ENCODE measurements around the gene CNTN1. TPM values are rescaled to one million over a fixed set of nuclear protein-coding genes. Genes with fewer than 3 reads are reported as not detected.

The CNTN1 gene
- total RNA-seq, 1 experiment from 2014 or later, result 6.5 TPM

- TF ChIP-seq, protein P1, sequence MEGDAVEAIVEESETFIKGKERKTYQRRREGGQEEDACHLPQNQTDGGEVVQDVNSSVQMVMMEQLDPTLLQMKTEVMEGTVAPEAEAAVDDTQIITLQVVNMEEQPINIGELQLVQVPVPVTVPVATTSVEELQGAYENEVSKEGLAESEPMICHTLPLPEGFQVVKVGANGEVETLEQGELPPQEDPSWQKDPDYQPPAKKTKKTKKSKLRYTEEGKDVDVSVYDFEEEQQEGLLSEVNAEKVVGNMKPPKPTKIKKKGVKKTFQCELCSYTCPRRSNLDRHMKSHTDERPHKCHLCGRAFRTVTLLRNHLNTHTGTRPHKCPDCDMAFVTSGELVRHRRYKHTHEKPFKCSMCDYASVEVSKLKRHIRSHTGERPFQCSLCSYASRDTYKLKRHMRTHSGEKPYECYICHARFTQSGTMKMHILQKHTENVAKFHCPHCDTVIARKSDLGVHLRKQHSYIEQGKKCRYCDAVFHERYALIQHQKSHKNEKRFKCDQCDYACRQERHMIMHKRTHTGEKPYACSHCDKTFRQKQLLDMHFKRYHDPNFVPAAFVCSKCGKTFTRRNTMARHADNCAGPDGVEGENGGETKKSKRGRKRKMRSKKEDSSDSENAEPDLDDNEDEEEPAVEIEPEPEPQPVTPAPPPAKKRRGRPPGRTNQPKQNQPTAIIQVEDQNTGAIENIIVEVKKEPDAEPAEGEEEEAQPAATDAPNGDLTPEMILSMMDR (conservative IDR thresholded peaks at IDR 0.05), result no peak
Measured at GRCh38 chr12:40643976-40644375, 48.3 kb upstream of the CNTN1 start.

More at GRCh38 chr12:40643976-40644375, 48.3 kb upstream of the CNTN1 start:
- Histone ChIP-seq H3K27ac (ENCODE audit: insufficient read length, low read depth, low read length) (no peak overlapping the region), H2BK12ac (ENCODE audit: insufficient read length, low read depth, low read length) (no peak overlapping the region), H3K4me1 (ENCODE audit: insufficient read depth, low read length) (peaks cover 2% of the 10 kb centered on the region; the same call in 1 of the 2 replicates), H4K8ac (replicated peaks; ENCODE audit: insufficient read length, low read depth, low read length) (no peak overlapping the region), H4K20me1 (ENCODE audit: control insufficient read depth, insufficient read depth, insufficient read length) (no peaks in the 10 kb centered on the region), H4K5ac (ENCODE audit: insufficient read length, low read depth, low read length) (no peak overlapping the region), H3K27me3 (ENCODE audit: insufficient read depth, low read length) (no peaks in the 10 kb centered on the region), H3K23ac (ENCODE audit: insufficient read length, low read depth, low read length) (no peak overlapping the region), H3K4me2 (ENCODE audit: insufficient read depth, insufficient read length, low read length) (no peak overlapping the region), H3K18ac (ENCODE audit: insufficient read length, low read depth, low read length) (no peak overlapping the region), H3K9me3 (ENCODE audit: control insufficient read depth, low read depth, low read length) (peaks cover 8% of the 10 kb centered on the region), H3K23me2 (ENCODE audit: insufficient read length, low read depth, low read length, poor library complexity, severe bottlenecking) (no peaks in the 10 kb centered on the region), H3K79me2 (ENCODE audit: insufficient read depth, low read length) (no peaks in the 10 kb centered on the region), H3K9ac (ENCODE audit: extremely low read depth, insufficient read length, low read length) (no peak overlapping the region), H3K79me1 (ENCODE audit: insufficient read depth, low read depth, low read length, poor library complexity, severe bottlenecking) (no peaks in the 10 kb centered on the region), H3K4ac (ENCODE audit: low read depth, low read length) (no peak overlapping the region), H3K56ac (ENCODE audit: insufficient read length, low read depth, low read length) (no peak overlapping the region), H2AK5ac (ENCODE audit: insufficient read length, low read length) (no peak overlapping the region), H2BK15ac (ENCODE audit: low read depth, low read length) (no peak overlapping the region), H2BK20ac (ENCODE audit: low read depth, low read length, poor library complexity, severe bottlenecking) (no peak overlapping the region), H4K91ac (ENCODE audit: insufficient read length, low read depth, low read length) (no peak overlapping the region), H3T11ph (ENCODE audit: low read length) (no peak overlapping the region), H2BK120ac (ENCODE audit: low read depth, low read length, poor library complexity, severe bottlenecking) (no peak overlapping the region), H2AFZ (ENCODE audit: low read length) (no peak overlapping the region), H3K14ac (ENCODE audit: insufficient read depth, low read length) (no peak overlapping the region), H2BK5ac (ENCODE audit: insufficient read length, low read length) (no peak overlapping the region)
- Mint-ChIP-seq H3K27me3 (ENCODE audit: low read depth) (no peaks in the 10 kb centered on the region; the same call in 1 of the 2 replicates), H3K36me3 (ENCODE audit: insufficient read depth in 1 of 3, low read depth in 3 of 3) (peaks cover 13 to 15% (median 14%) of the 10 kb centered on the region in 3 experiments), H3K4me1 (peaks cover 11 to 15% of the 10 kb centered on the region in 2 experiments), H3K9me3 (peaks cover 20 to 28% of the 10 kb centered on the region in 2 experiments), H3K27ac (no peak overlapping the region), H3K4me3 (no peak overlapping the region)
- WGBS (ENCODE audit: extremely low coverage, insufficient read length, low lambda C conversion rate), result no CpG with 5 or more reads among the region's 1 CpG
- no peak for DNase-seq

Data from H9 (cell line).